NCI-H446 (cell line): ENCODE results near the gene NPLOC4.
"Not testable (repeated sequence)": the region's sequence is repeated elsewhere in the genome, so short reads cannot be mapped to it uniquely, and the experiment has no call there.

Experiments used
- DNase-seq, 2 experiments: peaks; one replicate each; lab custom pipeline; 2025; lab: John Stamatoyannopoulos, UW

NPLOC4 gene

DNA sequence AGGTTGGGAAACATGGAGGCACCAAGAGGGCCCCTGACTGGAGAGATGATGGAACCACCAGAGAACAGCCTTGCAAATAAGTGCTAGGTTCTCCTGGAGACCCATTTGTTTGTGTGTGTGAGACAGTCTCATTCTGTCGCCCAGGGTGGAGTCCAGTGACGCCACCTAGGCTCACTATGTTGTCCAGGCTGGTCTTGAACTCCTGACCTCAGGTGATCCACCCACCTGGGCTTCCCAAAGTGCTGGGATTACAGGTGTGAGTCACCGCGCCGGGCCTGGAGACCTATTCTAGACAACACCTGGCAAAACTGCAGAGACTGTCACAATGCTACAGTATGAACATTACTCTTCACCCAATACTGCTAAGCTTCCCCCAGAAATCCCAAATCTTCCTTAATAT is 1.5 kb downstream of the NPLOC4 start:
- DNase-seq: no peak

- DNase-seq: no peak
Measured at GRCh38 chr17:81631482-81631881, 5.4 kb downstream of the NPLOC4 start.

GRCh38 chr17:81630274-81630673 is 6.6 kb downstream of the NPLOC4 start:
- DNase-seq: no peak

GRCh38 chr17:81621494-81622130 is 15.3 kb downstream of the NPLOC4 start:
- no peak for DNase-seq

- not testable (repeated sequence) for DNase-seq
Measured at GRCh38 chr17:81618307-81618706, 18.6 kb downstream of the NPLOC4 start.

DNA sequence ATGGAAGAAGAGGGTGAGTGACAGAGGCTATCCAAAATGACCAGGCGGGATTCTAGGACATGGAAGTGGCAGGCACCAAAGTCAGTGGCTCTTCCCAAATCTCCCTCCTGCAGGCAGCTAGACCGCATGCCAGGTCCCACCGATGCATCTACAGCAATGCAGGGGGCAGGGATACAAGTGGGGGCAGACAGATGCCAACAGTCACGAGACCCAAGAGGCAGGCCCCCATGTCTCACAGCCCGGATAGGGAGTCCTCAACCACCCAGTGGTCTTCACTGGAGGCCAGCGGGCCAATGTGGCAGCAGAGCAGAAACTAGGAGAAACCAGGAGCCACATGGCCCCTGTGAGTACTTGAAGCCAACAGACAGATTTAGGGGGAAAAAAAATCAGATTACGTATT is 20.0 kb downstream of the NPLOC4 start:
- DNase-seq: no peak

DNA sequence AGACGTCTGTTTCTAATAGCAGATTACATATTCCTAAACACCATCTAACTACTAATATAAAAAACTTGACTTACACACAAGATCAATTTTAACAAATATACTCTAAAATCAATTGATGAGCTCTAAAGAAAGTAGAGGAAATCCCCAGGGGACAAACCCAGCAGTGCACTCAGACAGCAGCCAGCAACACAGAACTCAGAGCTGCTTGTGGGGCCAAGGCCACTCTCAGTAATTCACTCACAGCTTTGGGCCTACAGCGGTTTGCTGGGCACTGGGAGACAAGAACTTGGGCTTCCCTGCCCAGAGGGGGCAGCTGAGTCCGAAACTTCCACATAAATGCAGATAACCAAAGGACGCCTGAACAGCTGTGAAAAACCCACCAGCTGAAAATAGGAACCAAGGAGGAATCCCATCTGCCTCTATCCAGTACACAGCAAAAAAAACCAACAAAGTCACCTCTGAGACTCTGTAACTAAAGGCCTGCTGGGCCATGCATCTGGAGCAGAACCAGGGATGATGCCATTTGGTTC is 21.4 kb downstream of the NPLOC4 start:
- no peak for DNase-seq

DNA sequence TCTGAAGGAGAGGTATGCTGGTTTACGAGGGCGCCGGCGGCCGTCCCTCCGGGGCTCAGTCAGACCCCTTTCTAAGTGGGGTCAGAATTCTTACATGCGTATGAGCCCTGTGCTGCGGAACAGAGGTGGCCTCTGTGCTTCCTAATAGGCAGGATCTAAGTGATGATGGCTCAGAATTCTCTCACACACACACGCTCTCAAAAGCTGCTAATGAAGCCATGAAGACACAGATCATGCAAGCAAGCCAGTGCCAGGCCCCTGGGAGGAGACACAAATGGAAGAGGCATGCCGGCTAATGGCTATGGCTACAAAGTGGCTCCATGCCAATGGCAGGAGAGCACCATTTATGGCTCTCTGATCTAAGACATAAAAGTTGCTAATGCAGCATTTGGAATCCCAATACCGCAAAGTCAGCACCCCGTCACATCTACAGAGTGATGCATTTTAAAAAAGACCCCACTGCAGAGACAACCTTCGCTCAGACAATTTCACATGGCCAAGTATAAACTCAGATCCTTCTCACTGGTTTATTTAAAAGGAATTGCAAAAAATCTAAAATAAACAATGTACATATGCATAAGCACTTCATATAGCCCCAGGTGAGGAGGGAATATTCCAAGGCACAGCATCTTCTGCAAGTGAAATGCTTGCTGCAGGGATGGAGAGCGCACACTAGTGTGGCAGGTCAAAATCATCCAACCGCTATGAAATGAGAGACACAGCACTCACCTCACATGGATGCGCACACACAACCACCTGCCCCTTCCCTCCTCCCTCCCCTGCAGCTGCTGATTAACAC is 24.5 kb downstream of the NPLOC4 start:
- DNase-seq: no peak

DNA sequence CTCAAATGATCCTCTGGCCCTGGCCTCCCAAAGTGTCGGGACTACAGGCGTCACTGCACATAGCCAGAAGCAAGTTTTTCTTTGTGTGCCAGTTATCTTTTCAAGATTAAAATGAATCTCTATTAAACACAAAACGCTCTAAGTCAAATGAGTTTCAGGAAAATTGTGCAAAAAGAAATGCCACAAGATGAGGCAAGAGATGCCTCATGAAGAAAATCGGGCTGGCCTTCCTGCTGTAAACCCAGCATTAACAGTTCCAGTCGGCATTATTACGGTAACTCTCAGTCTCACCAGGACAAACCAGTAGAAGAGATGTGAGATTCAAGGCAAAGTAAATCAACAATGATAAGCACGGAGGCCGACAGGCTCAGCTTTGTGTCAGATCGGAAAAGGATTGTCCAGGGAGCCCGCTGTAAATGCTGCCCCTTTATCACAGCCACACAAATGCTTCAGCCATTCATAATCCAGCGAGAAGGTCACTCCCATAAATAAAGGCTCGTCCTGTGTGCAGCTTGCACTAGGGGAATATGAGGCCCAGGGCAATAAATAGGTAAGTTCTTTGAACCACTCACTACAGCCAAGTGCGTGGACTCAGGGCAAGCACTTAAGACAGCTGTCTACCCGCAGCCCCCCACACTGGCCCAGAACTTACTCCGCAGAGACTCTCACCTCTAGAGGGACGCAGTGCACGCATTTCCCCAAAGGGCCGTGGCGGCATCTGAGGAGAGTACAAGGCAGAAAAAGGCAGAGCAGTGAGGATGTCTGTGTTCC is 27.2 kb downstream of the NPLOC4 start:
- DNase-seq: no peak

- DNase-seq: no peak
Measured at GRCh38 chr17:81608605-81609004, 28.3 kb downstream of the NPLOC4 start.

DNA sequence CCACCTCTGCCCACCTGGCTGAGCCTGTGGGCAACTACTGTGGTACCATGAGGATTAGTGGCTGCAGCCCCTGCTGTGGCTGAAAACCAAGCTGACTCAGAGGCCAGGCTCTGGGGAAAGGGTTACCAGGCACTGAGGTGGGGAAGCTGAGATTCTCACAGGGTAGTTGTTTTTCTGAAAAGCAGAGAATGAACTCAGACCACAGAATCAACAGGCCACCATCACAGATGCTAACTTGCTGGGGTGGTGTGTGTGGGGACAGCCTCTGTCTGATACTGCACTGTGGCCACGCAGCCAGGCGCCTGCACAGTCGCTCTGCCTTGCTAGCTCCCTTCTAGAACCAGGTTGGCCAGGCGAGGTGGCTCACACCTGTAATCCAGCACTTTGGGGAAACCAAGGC is 28.8 kb downstream of the NPLOC4 start:
- no peak for DNase-seq

GRCh38 chr17:81607431-81607830 is 29.5 kb downstream of the NPLOC4 start:
- DNase-seq: no peak

- DNase-seq: no peak
Measured at GRCh38 chr17:81603846-81604610, 32.9 kb downstream of the NPLOC4 start.

DNA sequence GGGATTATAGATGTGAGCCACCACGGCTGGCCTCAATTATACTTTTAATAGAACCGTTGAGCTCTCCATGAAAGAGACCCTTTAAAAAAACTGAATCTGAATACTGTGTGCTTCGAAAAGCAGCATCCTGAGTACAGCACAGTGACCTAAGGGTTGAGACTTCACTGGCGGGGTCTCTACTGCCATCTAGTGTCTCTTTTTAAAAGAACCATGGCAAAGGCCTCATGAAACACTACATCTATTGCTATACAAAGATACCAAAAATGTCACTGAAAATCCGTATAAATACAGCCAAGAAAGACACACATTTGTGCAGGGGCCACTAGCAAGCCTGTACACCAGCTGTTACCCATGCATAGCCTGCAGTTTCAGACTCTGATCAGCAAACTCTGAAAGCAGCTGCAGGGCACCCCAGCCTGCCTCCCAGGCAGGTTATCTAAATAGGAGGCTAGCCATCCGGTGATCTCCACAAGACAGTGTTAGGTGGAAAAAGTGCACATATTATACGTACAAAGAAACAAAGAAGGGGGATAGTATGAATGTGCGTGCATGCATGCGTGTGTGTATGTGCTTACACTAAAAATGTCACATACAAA is 35.3 kb downstream of the NPLOC4 start:
- DNase-seq: peak; percentile 65 to 76

DNA sequence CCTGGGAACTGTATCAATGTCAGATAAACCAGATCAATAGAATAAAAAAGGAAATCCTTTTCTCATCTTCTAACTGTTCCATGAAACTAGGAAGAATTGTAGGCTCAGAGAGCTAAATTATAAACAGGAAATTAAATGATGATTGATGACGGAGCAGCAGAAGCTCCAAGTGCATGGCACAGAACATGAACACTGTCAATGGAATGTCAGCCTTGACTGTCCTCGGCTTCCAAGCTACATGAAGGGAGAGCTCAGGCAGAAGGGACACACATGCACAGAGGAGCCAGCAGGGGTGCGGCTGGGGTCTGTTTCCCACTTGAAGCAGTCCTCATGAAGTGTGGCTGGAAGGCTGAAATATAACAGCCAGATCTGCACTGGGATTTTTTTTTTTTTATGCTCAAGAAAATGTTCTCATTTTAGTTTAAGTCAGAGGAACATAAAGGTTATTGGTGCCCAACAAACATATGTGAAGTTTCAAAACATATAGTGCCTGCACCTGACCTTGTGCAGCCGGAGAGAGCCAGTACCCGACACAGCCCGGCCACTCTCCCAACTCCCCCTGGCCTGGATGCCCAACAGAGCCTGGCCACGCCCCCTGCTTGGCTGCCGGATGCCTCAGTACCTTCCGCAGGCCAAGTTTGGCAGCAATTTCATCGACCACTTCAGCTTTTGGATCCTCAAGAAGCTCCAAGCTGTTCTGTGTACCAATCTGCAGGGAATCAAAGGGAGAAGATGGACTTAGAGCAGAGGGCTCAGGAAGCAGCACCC is 37.0 kb downstream of the NPLOC4 start:
- no peak for DNase-seq

- no peak for DNase-seq
Measured at GRCh38 chr17:81593105-81593871, 43.6 kb downstream of the NPLOC4 start.

- no peak for DNase-seq
Measured at GRCh38 chr17:81591971-81592370, 44.9 kb downstream of the NPLOC4 start.

DNA sequence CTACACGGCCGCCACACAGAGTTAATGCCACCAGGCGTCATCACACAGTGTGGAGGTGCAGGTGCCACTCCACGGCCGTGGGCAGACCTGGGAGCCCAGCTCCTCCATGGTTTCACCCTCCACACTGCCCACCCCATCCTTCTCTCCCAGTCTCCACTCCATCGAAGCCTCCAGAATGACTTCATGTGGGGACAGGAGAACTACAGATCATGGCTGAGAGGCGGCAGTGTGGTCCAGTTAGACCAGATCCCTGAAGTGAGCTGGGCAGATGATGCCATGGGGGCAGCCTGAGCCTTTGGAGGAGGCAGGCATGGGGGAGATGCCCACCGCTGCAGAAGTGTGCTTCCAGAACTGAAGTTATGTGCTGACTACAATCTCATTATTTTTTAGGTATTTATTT is 46.8 kb downstream of the NPLOC4 start:
- no peak for DNase-seq

GRCh38 chr17:81589612-81590011 is 47.3 kb downstream of the NPLOC4 start:
- no peak for DNase-seq

DNA sequence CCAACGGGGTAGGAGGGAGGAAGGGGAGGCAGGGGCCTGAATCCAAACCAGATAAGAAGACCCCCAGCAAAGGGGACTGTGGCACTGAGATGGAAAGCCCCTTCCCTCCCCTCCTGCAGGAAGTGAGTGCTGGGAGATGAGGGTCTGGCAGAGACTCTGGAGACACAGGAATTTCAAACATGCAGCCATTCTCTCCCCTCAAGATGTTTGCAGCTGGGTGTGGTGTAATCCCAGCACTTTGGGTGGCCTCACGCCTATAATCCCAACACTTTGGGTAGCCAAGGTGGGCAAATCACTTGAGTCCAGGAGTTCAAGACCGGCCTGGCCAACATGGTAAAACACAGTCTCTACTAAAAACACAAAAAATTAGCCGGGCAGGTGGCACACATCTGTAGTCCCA is 50.8 kb downstream of the NPLOC4 start:
- no peak for DNase-seq
